ENCODE measurements around the gene PPP2R5C.

Gene PPP2R5C

DNA sequence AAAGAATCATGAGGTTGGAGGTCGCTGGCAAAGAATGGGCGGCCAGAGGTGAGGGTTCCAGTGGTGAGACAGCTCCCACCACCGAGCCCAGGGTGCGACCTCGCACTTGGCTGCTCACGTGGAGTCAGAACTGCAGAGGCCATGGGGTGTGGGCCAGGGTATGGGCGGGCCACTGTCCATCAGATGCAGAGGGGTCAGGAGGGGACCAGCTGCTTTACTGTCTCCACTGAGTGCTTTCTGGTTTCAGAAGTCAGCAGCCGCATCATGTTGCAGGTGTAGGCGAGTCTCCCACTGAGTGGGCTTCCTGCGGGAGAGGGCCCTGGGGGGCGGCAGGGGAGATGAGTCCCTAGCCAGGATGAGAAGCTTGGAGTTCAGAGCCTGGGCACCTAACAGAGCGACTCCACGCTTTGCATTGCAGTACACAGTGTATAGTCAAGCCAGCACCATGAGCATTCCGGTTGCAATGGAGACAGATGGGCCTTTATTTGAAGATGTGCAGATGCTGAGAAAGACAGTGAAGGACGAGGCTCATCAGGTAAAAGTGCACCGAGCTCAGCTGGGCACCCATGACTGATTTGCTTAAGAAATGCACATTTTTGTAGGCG lies 156.0 kb downstream of the PPP2R5C start:
- no peak for DNase-seq (ENCODE audit: low spot score)

DNA sequence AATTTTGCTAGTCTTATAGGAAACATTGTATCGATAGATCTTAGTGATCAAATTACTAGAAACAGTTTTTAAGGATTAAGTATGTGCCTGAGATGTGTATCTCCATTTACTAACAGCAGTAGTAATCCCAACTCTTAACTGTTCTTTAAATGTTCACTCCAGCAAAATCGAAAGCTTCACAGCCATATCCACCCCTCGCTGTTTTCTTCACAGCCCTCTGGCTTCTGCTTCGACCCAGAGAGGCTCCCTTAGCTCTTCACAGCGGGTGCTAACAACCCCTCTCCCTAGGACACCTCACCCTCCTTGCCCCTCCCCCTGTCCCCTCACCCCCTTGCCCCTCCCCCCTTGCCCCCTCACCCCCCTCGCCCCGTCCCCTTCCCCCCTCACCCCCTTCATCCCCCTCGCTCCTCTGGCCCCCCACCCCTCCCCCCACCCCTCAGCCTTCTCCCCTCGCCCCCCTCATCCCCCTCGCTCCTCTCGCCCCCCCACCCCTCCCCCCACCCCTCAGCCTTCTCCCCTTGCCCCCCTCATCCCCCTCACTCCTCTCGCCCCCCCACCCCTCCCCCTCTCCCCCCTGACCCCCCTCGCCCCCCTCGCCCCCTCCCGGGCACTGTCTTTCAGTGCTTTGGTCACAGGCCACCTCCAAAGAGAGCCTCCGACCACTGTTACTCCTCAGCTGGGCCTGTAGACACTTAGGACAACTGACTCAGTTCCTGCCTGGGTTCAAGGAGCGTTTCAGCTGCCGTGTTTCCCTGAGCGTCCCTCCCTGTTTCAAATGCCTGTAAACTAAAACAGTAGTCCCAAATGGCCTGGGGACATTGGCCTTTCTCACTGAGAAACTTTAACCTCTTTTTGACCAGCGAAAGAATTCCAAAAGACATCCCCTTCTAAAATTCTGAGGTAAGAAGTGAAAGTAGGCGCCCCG lies 156.8 kb downstream of the PPP2R5C start:
- DNase-seq (ENCODE audit: low spot score), result no peak

DNA sequence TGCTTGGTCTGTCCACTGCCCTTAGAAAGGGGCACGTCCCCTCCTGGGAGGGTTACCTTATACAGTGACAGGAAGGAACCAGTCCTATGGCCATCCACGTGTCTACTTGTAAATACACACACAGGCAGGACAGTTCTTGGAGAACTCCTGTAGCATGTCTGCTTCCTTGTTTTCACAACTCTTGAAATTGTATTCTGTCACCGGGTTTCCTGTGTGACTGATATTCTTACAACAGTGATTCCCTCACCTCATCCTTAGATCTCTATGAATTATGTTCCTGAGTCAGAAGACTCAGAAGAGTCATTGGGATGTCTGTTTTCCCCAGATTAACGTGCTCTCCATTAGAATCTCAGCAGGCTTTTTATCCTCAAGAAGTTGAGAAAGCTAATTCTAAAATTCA lies 158.8 kb downstream of the PPP2R5C start:
- no peak for DNase-seq (ENCODE audit: low spot score)

DNA sequence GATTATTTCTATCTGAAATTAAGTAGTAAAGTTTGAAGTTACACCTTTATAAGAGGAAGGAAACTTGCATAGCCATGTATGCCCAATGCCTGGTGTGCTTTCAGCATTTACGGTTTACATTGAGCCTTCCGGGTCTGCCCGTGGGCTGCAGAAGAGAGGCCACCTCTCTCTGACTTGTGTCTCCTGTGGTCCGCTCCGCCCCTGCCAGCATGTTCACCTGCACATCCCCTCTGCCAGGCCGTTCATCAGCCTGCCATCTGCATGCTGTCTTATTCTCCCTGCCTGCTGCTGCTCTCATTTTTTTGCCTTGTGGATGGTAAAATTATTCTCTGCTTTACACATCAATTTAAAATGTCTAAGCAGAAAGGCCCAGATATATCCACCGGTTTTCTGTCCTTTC lies 161.4 kb downstream of the PPP2R5C start:
- DNase-seq (ENCODE audit: low spot score), result no peak

DNA sequence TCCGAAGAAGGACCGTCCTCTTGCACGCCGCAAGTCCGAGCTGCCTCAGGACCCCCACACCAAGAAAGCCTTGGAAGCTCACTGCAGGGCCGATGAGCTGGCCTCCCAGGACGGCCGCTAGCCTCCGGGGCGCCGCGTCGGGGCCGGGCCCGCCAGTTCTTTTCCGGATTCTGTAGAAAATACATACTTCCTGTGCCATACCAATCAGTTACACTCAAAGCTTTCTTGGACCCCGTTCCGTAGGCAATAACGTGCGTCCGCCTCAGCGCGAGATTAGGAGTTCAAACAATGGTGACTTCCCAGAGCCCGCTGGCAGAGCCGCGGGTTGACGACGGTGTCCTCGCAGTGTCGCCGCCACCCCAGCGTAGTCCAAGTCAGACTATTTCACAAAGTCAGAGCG lies 163.6 kb downstream of the PPP2R5C start:
- no peak for DNase-seq (ENCODE audit: low spot score)

DNA sequence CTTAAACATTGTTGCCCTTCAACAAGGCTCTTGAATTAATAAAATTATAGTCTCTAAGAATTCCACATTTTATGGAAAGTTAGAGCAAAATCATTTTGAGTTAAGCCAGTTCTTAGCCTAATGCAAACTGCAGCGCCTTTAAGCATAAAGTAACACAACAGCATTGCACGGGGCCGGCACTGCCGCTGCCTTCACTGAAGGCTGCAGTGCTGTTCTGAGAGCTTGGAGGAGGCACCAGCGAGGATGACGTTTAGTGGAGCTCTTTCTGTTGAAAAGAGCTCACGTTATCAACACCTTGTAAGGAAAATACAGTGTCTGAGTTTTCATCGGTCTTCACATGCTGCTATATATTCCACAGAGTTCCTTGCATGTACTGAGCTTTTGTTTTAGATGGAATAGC lies 164.6 kb downstream of the PPP2R5C start:
- no peak for DNase-seq (ENCODE audit: low spot score)

DNA sequence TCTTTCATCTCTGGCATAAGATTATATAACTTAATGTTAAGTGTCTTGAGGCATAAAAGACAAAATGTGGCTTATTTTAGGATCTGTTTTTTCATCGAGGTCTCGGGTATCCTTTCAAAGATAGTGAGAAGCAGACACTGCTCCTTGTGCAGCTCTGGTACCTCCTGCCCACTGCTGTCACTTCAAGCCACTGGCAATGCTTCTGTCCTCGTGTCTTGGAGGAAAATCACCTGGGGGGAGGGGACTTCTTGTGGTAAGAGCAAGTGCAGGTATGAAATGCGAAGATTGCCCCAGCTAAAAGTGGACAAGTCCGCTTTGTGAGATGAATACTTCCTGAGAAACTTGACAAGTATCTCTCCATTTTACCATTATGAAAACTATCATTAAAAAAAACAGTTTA lies 165.1 kb downstream of the PPP2R5C start:
- DNase-seq (ENCODE audit: low spot score), result no peak

DNA sequence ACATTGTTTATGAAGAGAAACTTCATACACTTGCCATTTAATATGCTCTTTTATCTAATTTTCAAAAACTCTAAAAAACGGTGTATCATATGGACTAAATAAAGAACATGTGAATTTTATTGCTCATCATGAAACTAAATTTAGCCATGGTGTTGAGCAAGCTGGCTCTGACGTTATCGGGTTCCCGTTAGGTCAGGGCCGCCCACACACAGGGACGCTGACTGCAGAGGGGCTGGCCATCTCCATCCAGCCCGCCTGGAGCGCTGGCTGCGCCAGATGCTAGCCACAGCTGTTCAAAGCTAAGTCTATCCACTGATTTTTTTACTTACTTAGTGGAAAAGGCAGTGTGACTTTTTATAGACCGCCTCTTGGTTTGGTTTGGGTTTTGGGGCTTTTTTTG lies 166.3 kb downstream of the PPP2R5C start:
- DNase-seq (ENCODE audit: low spot score), result no peak

DNA sequence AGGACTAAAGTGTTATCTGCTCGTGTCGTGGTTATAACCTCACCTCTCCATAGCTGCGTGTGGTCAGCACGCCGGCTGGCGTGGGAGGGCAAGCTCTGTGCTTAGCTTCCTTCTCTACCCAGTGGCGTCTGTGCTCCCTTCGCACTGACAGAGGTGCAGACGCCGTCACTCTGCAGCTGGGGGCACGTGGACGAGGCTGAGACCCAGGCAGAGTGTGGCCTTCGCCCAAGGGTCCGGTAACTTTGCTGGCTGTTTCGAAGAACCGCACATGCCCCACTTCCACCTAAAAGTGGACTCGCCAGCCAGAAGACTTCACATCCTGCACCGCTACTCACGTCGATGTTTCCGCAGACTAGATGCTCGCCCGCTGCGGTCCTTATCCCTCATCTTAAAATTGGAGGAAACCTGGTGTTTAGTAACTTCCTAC lies 166.9 kb downstream of the PPP2R5C start:
- no peak for DNase-seq (ENCODE audit: low spot score)

DNA sequence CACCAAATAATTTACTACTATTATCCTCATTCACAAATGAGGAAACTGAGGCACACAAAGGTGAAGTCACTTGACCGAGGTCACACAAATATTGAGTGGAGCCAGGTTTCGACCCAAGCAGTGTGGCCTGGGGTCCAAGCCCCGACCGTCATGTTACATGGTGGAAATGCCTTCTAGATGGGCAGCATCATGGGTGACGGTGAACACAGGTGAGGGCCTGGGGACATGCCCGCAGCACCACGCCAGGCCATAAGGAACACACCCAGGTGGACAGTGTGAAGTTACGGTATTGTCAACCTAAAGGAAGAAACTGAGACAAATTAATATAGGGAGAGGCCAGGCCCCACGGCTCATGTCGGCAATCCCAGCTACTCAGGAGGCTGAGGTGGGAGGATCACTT lies 167.6 kb downstream of the PPP2R5C start:
- no peak for DNase-seq (ENCODE audit: low spot score)

DNA sequence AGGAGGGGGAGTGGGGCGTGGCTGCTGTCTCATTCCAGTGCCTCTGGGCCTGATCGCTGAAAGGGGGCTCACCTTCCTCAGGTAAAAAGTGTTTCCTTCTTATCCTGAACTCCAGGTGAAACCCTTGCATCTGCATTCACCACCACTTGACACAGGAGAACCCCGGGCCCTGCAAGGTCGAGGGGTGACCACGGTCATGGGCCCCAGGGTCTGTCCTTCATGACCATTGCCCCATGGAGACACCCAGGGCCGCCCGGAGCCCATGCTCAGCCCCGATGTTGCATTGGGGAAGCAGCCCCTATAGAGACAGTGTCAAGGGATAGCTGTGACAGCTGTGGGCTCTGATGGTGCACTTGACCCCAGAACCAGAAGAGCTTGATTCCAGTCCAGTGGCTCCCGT lies 168.4 kb downstream of the PPP2R5C start:
- no peak for DNase-seq (ENCODE audit: low spot score)

DNA sequence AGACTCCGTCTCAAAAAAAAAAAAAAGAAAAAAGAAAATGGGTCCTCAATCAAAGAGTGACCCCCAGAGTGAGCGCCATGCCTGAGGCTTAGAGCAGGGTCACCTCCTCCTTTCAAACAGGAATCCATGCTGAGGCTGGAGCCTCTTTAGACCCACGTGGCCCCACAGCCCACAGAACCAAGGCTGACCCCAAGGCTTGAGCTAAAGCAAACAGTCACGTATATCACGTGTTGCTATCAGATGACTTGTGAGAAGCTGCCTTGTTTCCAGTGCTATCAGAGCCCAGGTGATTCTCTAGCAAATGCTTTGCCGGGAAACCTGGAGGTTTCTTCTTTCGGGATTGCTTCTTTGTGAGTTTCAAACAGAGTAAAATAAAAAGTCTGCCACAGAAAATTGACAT lies 171.2 kb downstream of the PPP2R5C start:
- DNase-seq (ENCODE audit: low spot score), result no peak

DNA sequence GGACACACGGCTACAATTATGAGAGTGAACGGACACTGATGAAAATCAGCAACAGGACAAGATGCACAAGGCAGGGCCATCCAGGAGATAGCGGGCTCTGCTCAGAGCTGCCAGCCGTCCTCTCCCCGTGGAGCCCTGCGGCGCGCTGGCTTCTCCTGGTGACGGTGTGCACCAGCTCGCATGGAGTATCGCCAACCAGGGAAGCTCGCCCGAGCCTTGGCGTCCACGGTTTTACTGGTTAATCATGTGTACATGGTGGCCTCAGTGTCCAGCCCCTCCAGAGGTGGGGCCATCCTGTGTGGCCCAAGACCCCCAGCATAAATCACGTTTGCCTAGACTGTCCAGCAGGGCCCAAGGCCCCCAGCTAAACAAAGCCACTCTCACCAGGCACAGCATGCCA lies 171.7 kb downstream of the PPP2R5C start:
- no peak for DNase-seq (ENCODE audit: low spot score)

DNA sequence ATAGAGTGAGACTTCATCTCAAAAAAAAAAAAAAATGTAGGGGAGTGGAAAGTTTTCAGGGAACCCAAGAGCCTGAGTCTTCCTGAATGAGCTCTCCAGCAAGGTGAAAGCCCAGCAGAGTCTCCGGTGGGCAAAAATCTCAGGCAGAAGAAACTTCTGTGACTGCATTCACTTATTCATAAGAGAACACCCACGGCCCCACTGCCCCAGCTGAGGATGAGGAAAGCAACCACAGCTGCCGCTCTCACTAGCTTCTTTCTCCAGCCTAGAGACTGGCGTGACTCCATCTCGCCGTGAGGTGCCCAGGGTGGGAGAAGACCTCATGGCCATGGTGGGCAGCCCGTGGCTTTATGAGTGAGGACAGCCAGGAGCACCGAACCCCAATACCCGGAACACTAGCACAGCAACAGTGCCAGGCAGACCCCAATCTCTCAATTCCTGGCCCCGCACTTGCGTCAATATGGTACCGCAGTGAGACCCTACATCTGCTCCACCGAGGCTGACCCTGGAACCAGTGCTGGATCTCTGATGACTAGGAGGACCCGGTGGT lies 173.2 kb downstream of the PPP2R5C start:
- no peak for DNase-seq (ENCODE audit: low spot score)

DNA sequence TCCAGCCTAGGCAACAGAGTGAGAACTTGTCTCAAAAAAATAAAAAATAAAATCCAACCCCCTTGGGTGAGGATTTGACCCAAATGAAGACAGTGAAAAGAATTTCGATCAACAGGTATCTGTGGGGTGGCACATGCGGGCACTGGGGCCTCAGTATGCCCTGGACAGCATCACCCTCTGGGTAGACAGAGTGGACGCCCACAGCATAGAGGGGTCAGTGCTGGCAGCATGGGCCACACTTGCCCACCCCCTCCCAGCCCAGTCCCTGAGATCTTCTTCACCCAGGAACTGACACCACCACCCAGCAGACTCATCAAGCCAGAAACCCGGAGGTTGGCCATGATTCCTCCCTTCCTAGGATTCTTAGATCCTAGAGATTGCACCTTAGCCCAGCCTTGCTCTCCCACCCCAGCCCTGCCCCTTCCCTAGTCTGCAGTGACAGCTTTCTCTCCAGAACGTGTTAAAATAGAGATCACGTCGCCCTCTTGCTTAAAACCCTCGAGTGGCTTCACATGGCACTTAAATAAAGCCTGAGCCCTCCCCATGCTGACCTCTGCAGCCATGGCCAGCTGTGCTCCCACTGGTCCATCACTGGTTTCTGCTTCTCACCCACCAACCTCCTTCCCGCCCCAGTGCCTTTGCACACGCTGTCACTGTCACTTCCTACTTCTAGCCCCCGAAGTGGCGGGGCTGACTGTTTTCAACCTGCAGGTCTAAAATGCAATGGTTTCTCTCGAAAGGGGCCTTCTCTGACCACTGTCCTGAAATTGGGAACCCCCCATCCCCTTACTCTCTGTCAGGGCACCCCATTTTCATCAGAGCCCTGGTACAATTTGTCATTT lies 176.6 kb downstream of the PPP2R5C start:
- DNase-seq (ENCODE audit: low spot score), result no peak

DNA sequence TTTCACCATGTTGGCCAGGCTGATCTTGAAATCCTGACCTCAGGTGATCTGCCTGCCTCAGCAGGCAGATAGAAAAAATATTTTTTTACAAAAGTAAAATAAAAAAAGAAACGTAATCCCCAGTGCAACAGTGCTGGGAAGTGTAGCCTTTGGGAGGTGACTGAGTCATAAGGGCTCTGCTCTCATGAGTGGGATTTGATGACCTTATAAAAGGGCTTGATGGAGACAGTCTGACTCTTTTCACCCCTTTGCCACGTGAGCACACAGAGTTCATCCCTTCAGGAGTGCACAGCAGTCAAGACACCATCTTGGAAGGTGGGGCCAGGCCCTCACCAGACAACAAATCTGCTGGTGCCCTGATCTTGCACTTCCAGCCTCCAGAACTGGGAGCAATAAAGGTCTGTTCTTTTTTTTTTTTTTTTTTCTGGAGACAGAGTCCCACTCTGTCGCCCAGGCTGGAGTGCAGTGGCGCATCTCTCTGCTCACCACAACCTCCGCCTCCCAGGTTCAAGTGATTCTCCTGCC lies 178.2 kb downstream of the PPP2R5C start:
- no peak for DNase-seq (ENCODE audit: low spot score)

DNA sequence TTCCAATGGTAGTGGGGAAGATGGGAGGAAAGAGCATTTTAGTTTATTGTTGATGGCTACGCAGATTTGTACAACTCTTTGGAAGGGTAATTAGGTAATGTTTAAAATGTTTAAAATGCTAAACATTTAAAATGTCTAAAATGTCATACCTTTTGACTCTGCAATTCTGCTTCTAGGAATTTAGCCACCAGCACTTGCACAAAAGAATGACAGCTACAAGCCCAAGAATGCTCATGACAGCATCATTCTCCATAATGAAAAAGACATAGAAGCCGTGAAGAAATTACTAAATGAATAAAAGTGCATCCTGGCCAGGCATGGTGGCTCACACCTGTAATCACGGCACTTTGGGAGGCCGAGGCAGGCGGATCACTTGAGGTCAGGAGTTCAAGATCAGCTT lies 182.9 kb downstream of the PPP2R5C start:
- no peak for DNase-seq (ENCODE audit: low spot score)

DNA sequence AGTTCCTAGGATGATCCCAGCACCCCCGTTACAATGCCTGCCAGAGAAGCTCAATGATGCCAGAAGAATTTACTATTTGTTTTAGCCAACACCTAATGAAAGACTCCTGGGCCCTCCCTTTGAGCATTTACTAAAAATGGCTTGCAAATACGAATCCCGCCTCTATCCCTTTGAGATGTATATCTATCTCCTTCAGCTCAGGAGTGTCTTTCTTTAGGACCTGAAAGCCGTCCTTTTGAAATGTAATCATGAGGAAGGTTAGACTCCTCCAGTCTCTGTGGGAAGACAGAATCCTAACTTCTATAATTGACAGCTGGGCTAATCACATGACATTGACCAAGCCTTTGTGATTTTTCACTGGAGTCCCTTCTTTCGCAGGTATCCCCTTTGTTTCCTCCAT lies 183.7 kb downstream of the PPP2R5C start:
- DNase-seq (ENCODE audit: low spot score), result no peak

DNA sequence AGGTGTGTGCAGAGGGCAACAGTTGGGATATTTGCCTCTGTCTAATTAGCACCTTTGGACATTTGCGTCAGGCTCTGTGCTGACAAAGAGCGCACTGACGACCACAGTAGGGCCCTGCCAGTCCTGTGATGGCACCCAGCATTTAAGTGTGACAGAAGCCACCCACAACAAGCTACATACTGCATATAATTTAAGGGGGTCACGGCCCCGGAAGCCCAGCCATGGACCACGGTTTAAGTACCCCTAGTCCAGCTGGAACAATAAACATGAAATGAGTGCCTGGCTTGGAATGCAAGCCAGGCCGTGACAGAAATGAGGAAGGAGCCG lies 186.0 kb downstream of the PPP2R5C start:
- DNase-seq (ENCODE audit: low spot score), result no peak

DNA sequence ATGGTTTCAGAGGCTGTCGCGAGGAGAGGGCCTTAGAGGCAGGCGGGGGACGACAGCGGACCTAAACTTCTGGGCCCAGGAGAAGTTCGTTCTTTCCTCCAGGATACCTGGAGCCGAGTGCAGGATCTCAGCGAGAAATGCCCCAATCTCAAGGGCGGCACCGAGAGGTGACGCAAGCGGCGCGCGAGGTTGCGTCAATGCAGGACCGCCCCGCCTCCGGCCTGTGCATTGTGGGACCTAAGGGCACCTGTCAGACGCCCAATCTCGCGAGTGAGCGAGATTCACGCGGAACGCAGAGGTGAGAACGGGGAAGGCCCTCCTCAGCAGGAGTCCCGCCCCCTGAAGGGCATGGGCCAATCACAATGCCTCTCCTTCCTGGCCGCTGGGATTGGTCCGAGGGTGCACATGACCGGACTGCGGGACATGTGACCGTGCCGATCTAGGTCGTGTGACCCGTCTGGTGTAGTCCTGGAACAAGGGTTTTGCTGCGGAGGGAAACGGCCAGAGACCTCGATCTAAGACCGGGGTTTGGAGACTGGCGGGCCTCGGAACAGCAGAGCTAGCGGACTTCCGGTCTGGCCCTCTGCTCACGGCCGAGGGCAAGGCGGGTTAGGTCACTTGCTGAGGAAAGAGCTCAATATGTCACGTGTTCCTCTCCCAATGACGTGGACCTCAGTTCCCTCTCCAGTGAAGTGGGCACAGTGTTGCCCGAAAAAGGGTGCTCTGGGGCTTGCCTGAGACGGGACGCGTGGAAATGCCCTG lies 186.6 kb downstream of the PPP2R5C start:
- peak; percentile 100 for DNase-seq (ENCODE audit: low spot score)

DNA sequence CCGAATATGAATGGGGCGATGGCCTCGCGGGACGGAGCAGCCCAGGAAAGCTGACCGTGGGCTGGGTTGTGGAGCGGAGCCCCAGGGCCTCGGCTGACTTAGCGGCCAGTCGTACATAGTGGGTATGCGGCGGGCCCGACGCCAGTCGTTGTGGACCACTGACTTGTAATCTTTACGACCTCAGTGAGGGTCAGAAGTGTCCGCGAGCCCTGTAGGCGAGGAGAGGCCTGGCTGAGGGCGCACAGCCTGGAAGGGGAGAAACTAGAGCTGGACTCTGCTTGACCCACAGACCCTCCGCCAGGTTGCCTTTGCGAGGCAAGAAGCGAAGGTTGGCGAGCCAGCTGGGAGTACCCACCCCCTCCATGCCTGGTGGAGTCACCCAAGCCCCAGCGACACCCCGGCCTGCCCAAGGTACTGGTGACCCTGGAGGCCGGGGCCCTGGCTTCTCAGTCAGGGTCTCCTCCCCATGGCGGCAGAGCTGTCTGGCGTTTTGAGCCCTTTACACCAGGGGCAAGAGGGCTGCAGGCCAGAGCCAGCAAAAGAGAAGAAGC lies 187.2 kb downstream of the PPP2R5C start:
- DNase-seq (ENCODE audit: low spot score), result no peak

Measured in CD4-positive, alpha-beta T cell treated with Interleukin-2 at 100 ng/mL for 4 hours (primary cell).